Measurements from ENCODE around the gene TRAPPC2. TPM values are rescaled to one million over a fixed set of nuclear protein-coding genes. Genes with fewer than 3 reads are reported as not detected.

Gene TRAPPC2
- total RNA-seq, 1 donor from 2014 or later, result 23.4 TPM

DNA sequence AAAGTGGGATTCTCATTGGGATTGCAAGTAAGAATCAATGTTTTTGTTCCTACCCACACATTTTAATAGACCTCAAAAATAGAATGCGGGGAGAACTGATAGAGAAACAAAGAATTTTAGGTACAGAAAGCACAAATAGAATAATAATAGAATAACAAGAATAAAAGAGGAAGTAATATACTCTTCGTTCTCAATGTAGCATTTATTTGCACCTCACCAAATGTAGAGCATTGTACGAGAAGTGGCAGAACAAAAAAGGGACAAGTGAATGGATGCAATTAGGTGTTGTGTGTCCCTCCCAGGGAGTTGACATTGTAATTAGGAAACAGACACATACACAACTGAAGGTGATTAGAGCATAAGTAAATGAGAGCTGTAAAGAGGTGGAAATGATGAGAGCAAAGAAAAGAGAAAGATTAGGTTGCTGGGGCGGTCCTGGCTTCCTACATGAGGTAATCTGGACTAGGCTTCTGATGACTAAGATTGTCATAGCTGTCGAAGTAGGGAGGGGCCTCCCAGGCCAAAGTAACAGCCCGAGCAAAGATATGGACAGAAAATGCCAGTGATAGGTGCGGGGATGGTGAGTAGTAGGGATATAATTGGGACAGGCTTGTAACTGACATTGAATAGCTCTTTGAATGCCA is 35.1 kb downstream of the TRAPPC2 start:
- Mint-ChIP-seq H3K4me1 (ENCODE audit: low read depth) (peaks cover 13% of the 10 kb centered on the region), H3K9me3 (ENCODE audit: low read depth) (peaks cover 18% of the 10 kb centered on the region), H3K36me3 (ENCODE audit: insufficient read depth) (peaks cover 5% of the 10 kb centered on the region), H3K27me3 (no peaks in the 10 kb centered on the region), H3K27ac (no peak overlapping the region), H3K4me3 (ENCODE audit: low read depth) (no peak overlapping the region)
- TF ChIP-seq, protein P1, sequence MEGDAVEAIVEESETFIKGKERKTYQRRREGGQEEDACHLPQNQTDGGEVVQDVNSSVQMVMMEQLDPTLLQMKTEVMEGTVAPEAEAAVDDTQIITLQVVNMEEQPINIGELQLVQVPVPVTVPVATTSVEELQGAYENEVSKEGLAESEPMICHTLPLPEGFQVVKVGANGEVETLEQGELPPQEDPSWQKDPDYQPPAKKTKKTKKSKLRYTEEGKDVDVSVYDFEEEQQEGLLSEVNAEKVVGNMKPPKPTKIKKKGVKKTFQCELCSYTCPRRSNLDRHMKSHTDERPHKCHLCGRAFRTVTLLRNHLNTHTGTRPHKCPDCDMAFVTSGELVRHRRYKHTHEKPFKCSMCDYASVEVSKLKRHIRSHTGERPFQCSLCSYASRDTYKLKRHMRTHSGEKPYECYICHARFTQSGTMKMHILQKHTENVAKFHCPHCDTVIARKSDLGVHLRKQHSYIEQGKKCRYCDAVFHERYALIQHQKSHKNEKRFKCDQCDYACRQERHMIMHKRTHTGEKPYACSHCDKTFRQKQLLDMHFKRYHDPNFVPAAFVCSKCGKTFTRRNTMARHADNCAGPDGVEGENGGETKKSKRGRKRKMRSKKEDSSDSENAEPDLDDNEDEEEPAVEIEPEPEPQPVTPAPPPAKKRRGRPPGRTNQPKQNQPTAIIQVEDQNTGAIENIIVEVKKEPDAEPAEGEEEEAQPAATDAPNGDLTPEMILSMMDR (IDR thresholded peaks at IDR 0.05; ENCODE audit: unreplicated experiment), result no peak
- no peak for DNase-seq (ENCODE audit: low spot score, unreplicated experiment)

DNA sequence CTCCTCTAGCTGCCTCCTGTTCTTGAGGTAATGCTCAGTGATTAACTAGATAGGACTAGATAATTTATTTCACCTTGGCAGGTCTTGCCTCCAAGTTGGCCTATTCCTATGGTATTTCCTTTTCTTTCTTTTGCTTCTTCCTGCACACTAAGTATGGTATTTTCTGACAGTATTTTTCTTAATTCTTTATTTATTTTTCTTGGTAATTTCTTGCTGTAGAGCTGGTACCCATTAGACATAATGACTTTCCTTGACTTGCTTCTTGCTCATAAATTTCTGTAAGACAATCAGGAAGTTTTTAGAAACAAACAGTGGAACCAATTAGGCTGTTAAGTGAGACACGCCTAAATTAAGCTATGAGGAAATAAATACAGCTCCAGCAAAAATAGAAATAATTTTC is 36.0 kb downstream of the TRAPPC2 start:
- Mint-ChIP-seq H3K4me1 (ENCODE audit: low read depth) (peaks cover 16% of the 10 kb centered on the region), H3K27ac (no peak overlapping the region), H3K27me3 (no peaks in the 10 kb centered on the region), H3K9me3 (ENCODE audit: low read depth) (peaks cover 15% of the 10 kb centered on the region), H3K4me3 (ENCODE audit: low read depth) (no peak overlapping the region), H3K36me3 (ENCODE audit: insufficient read depth) (peaks cover 3% of the 10 kb centered on the region)
- TF ChIP-seq, protein P1 (IDR thresholded peaks at IDR 0.05; ENCODE audit: unreplicated experiment), result no peak
- DNase-seq (ENCODE audit: low spot score, unreplicated experiment), result no peak

DNA sequence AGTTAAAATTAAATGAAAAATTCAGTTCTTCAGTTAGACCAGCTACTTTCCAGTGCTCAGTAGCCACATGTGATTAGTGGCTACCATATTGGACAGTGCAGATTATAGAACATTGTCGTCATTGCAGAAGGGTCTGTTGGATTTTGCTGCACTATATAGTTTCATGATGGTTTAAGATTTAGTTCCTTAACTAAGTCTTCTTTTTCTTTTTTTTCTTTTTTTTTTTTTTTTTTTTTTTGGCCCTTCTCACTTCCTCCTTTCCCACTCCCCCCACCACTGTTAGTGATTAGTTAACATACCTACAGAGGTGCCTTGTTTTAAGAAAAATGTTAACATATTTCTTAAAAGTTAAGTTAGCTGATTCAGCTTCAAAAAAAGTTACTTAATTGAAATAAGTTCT is 36.4 kb downstream of the TRAPPC2 start:
- H3K9me3 Mint-ChIP-seq (ENCODE audit: low read depth), result peaks cover 20% of the 10 kb centered on the region
- H3K27ac Mint-ChIP-seq, result no peak overlapping the region
- H3K4me1 Mint-ChIP-seq (ENCODE audit: low read depth), result peaks cover 19% of the 10 kb centered on the region
- H3K4me3 Mint-ChIP-seq (ENCODE audit: low read depth), result no peak overlapping the region
- peaks cover 3% of the 10 kb centered on the region for H3K36me3 Mint-ChIP-seq (ENCODE audit: insufficient read depth)
- DNase-seq (ENCODE audit: low spot score, unreplicated experiment), result no peak
- H3K27me3 Mint-ChIP-seq, result no peaks in the 10 kb centered on the region
- TF ChIP-seq, protein P1 (IDR thresholded peaks at IDR 0.05; ENCODE audit: unreplicated experiment), result no peak

DNA sequence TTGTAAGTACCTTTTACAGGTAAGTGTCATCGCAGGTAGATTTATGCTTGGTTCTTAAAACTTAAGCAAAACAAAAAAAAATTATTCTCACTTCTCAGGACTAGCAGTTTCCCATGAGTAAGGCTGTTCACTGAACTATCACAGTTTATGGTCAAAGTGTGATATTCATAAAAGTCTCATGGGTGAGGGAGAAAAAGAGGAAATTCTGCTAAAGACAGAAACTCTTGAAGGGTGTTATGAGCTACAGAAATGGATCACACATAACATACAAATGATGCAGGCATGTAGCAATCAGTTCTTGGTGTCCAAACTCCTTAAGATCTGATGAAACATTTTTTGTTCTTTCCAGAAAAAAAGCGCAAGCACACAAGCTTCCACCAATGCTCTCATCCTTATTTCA is 37.0 kb downstream of the TRAPPC2 start:
- TF ChIP-seq, protein P1 (IDR thresholded peaks at IDR 0.05; ENCODE audit: unreplicated experiment), result no peak
- peaks cover 4% of the 10 kb centered on the region for H3K36me3 Mint-ChIP-seq (ENCODE audit: insufficient read depth)
- H3K27ac Mint-ChIP-seq, result no peak overlapping the region
- no peak overlapping the region for H3K4me3 Mint-ChIP-seq (ENCODE audit: low read depth)
- peaks cover 24% of the 10 kb centered on the region for H3K4me1 Mint-ChIP-seq (ENCODE audit: low read depth)
- H3K27me3 Mint-ChIP-seq, result no peaks in the 10 kb centered on the region
- no peak for DNase-seq (ENCODE audit: low spot score, unreplicated experiment)
- peaks cover 20% of the 10 kb centered on the region for H3K9me3 Mint-ChIP-seq (ENCODE audit: low read depth)

DNA sequence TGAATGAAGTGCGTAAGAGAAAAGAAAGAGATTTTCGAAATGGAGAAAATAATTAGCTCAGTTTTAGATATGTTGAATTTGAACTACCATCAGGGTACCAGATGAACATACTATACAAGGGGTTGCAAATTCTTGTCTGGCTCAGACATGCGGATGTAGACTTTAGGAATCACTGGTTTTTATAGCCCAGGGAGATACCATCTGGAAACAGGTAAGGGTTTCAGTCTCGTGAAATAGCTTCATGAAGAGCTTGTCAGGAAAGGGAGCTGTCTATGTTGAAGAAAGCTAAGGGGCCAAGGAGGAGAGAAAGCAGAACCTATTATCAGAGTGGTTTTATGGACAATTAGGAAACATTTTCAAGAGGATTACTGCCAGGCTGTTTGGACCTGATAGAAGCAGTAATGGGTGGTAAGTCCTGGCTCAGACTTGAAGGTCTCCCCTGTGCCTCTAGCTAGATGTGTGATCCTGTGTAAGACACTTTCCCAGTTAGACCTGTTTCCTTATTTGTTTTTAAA is 38.8 kb downstream of the TRAPPC2 start:
- no peak for DNase-seq (ENCODE audit: low spot score, unreplicated experiment)
- no peaks in the 10 kb centered on the region for H3K27me3 Mint-ChIP-seq
- H3K27ac Mint-ChIP-seq, result peak overlapping the region; percentile 7
- H3K9me3 Mint-ChIP-seq (ENCODE audit: low read depth), result peaks cover 16% of the 10 kb centered on the region
- TF ChIP-seq, protein P1 (IDR thresholded peaks at IDR 0.05; ENCODE audit: unreplicated experiment), result no peak
- H3K4me3 Mint-ChIP-seq (ENCODE audit: low read depth), result no peak overlapping the region
- H3K4me1 Mint-ChIP-seq (ENCODE audit: low read depth), result peaks cover 22% of the 10 kb centered on the region
- peaks cover 5% of the 10 kb centered on the region for H3K36me3 Mint-ChIP-seq (ENCODE audit: insufficient read depth)

Measured in progenitor cell of endocrine pancreas (in vitro differentiated cells).